ENCODE measurements around the gene RPTOR.
"Not testable (repeated sequence)": the region's sequence is repeated elsewhere in the genome, so short reads cannot be mapped to it uniquely, and the experiment has no call there.

The RPTOR gene, protein sequence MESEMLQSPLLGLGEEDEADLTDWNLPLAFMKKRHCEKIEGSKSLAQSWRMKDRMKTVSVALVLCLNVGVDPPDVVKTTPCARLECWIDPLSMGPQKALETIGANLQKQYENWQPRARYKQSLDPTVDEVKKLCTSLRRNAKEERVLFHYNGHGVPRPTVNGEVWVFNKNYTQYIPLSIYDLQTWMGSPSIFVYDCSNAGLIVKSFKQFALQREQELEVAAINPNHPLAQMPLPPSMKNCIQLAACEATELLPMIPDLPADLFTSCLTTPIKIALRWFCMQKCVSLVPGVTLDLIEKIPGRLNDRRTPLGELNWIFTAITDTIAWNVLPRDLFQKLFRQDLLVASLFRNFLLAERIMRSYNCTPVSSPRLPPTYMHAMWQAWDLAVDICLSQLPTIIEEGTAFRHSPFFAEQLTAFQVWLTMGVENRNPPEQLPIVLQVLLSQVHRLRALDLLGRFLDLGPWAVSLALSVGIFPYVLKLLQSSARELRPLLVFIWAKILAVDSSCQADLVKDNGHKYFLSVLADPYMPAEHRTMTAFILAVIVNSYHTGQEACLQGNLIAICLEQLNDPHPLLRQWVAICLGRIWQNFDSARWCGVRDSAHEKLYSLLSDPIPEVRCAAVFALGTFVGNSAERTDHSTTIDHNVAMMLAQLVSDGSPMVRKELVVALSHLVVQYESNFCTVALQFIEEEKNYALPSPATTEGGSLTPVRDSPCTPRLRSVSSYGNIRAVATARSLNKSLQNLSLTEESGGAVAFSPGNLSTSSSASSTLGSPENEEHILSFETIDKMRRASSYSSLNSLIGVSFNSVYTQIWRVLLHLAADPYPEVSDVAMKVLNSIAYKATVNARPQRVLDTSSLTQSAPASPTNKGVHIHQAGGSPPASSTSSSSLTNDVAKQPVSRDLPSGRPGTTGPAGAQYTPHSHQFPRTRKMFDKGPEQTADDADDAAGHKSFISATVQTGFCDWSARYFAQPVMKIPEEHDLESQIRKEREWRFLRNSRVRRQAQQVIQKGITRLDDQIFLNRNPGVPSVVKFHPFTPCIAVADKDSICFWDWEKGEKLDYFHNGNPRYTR (N-terminal part only)

GRCh38 chr17:80544655-80545498 is at the start of gene RPTOR:
RPTOR (plus strand) TSS chr17:80544838; CDS start chr17:80545630, 792 bp downstream.
- peak; percentile 80 for DNase-seq (ENCODE audit: low read depth, low spot score)

DNA sequence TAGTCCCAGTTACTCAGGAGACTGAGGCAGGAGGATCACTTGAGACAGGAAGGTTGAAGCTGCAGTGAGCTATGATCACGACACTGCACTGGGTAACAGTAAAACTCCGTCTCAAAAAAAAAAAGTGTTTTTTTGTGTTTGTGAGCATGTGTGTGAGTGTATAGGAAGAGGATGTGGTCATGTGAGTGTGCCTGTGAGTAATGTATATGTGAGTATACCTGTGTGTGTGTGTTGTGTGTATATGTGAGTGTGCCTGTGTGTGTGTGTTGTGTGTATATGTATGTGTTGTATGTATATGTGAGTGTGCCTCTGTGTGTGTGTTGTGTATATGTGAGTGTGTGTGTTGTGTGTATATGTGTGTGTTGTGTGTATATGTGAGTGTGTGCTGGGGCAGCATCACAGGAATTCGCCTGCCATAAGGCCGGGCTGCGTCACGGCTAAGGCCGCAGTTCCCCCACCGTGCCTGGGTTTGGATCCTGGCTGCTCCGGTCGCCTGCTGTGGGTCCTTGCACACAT is 46.9 kb upstream of the RPTOR start:
- no peak for DNase-seq (ENCODE audit: low read depth, low spot score)

DNA sequence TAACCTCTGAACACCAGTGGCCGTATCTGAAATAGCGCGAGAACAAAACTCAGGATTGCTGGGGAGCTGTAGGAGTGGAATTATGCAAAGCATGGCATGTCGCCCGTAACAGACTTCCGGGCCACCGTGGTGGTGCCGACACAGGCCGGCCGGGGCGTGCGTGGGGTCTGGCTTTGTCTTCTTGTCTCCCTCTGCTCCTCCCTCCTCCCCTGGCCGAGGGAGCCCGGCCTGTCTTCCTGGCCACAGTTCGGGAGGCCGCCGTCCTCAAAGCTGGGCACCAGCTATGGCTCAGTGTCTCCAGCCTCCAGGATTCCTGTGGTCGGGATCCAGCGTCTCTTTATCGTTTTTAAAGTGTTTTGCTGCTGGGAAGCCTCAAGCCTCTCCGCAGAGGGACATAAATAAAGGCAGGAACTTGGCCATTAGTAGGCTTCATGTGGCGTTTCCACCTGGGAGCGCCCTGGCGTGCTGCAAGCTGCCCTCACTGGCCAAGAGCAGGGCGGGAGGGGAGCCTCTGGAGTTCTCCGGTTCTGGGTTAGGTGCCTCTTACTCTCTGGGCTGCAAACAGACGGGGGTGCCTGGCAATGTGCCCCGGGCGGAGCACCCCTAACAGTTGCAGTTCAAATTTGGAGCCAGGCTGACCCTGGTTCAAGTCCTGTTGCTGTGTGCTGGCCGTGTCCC is 46.3 kb upstream of the RPTOR start:
- DNase-seq (ENCODE audit: low read depth, low spot score): no peak

GRCh38 chr17:80498920-80499410 is 45.7 kb upstream of the RPTOR start:
- no peak for DNase-seq (ENCODE audit: low read depth, low spot score)

GRCh38 chr17:80499560-80499959 is 45.1 kb upstream of the RPTOR start:
- no peak for DNase-seq (ENCODE audit: low read depth, low spot score)

DNA sequence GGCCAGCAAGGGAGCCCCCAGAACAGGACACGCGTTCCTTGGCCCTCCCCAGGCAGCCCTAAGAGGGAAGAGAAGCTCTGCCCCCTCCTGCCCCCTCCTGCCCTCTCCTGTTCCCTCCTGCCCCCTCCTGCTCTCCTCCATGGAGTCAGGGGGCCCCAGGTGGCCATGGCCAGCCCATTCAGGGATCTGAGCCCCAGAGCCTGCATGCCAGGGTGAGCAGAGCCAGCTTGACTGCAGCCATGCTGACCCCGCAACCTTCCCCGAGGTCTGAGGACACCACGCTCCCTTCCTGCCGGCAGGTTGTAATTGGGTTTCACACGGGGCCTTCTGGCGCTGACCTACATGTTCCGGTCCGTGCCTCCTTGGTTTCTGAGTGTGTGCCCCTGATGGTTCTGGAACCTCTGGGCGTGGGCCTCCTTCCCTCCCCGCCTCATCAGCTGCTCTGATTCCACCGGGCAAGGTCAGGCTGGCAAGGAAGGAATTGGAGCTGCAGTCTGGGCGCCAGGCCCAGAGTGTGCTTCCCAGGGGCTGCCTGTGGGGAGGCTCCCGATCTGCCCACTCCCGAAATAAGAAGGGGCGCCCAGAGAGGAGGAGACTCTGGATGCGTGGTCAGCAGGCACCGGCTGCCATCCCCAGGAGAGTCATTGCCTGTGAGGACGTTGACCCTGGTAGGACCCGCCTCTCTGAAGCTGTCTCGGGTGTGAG is 44.5 kb upstream of the RPTOR start:
- DNase-seq (ENCODE audit: low read depth, low spot score): no peak

DNA sequence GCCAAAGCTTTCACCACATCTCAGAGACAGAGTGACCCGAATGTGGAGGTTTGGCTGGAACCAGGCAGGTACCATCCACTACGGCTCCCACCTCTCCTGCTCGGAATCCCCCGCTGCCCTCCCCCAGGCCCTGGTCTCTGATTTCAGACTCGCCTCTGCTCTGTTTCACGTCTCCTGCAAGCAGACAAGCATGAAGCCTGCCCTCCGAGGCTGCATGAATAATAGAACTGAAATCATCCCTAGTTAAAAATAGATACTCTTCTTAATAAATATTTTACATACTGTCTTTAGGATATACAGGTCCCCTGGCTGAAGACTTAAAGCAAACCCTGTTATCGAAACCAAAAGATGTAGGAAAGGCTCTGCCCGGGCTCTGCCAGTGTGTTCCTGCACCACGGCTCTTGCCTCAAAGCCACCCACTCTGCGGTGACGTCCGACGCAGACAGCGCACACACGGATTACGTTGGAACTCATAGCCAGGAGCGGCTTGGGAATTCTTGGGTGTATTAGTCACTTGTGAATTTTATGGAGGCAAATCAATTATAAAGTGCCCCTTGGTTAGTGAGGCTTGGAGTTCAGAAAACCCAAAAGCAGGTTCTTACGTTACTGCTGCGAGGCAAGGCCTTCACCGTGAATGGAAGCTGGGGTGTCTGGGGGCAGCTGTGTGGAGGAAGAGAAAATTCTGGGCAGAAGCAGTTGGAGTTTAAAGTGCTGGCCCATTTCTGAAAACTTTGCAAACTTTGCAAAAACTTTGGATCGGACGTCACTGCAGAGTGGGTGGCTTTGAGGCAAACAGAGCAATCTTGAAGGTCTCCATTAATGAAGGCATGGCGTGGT is 42.7 kb upstream of the RPTOR start:
- DNase-seq (ENCODE audit: low read depth, low spot score): no peak

- DNase-seq (ENCODE audit: low read depth, low spot score): no peak
Measured at GRCh38 chr17:80502578-80502877, 42.1 kb upstream of the RPTOR start.

DNA sequence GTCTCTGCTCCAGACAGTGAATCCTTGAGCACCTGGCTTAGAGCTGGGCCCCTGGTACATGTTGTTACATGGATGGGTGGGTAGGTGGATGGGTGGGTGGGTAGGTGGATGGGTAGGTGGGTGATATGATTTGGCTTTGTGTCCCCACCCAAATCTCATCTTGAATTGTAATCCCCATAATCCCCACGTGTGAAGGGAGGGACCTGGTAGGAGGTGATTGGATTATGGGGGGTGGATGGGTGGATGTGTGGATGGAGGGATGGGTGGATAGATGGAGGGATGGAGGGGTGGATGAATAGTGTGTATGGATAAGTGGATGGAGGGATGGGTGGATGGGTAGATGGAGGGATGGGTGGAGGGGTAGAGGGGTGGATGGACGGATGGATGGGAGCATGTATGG is 41.6 kb upstream of the RPTOR start:
- no peak for DNase-seq (ENCODE audit: low read depth, low spot score)

DNA sequence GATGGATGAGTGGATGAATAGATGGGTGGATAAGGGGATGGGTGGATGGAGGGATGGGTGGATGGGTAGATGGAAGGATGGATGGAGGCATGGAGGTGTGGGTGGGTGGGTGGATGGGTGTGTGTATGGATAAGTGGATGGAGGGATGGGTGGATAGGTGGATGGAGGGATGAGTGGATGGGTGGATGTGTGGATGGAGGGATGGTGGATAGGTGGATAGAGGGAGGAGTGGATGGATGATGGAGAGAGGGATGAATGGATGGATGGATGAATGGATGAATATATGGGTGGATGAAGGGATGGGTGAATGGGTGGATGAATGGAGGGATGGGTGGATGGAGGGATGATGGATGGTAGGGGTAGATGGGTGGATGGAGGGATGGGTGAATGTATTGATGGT is 40.7 kb upstream of the RPTOR start:
- no peak for DNase-seq (ENCODE audit: low read depth, low spot score)

DNA sequence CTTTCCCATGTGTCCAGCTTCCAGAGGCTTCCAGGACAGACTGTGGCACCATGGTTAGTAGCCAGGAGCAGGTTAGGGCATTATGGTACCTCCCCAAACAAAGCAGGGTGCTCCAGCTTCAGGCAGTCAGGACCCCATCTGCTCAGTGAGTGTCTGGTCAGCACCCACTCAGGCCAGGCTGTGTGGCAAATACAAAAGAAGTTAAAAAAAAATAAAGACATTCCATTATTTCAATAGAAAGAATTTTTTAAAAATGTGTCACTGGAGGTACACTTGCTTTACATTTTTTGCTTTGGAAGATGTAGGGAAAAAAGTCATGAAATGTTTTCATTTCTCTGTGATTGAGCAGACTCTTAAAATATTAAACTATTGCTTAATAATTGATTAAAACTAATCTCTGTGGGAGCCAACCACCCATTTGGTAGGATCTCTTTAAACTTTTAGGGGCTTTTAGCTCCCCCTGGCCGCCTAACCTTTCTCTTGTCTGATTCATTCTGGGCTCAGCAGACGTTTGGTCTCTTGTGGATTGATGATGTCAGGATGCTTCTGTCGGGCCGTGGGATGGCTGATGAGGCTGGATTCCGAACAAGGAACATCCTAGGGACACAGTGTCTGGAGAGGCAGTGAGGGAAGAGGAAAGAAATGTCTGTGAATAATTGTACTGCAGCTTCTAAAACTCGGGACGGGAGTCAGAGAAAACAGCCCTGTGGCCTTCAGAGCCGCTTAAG is 39.8 kb upstream of the RPTOR start:
- no peak for DNase-seq (ENCODE audit: low read depth, low spot score)

DNA sequence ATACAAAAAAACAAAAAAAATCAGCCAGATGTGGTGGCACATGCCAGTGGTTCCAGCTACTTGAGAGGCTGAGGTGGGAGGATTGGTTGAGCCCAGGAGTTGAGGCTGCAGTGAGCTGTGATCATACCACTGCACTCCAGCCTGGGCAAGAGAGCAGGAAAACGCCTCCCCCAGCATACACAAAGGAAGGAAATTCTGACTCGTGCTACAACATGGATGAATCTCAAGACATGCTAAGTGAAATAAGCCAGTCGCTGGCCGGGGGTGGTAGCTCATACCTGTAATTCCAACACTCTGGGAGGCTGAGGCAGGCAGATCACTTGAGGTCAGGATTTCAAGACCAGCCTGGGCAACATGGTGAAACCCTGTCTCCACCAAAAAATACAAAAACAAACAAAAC is 37.5 kb upstream of the RPTOR start:
- not testable (repeated sequence) for DNase-seq (ENCODE audit: low read depth, low spot score)

DNA sequence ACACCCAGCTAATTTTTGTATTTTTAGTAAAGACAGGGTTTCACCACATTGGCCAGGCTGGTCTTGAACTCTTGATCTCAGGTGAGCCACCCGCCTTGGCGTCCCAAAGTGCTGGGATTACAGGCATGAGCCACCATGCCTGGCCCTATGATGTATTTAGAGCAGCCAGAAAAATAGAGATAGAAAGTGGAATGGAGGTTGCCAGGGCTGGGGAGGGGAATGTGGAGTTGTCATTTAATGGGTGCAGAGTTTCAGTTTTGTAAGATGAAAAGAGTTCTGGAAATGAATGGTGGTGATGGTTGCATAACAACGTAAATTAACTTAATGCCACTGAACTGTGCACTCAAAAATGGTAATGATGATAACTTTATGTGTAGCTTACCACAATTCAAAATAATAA is 36.7 kb upstream of the RPTOR start:
- no peak for DNase-seq (ENCODE audit: low read depth, low spot score)

GRCh38 chr17:80509311-80509710 is 35.3 kb upstream of the RPTOR start:
- no peak for DNase-seq (ENCODE audit: low read depth, low spot score)

GRCh38 chr17:80510132-80510531 is 34.5 kb upstream of the RPTOR start:
- no peak for DNase-seq (ENCODE audit: low read depth, low spot score)

GRCh38 chr17:80510772-80511171 is 33.9 kb upstream of the RPTOR start:
- no peak for DNase-seq (ENCODE audit: low read depth, low spot score)

DNA sequence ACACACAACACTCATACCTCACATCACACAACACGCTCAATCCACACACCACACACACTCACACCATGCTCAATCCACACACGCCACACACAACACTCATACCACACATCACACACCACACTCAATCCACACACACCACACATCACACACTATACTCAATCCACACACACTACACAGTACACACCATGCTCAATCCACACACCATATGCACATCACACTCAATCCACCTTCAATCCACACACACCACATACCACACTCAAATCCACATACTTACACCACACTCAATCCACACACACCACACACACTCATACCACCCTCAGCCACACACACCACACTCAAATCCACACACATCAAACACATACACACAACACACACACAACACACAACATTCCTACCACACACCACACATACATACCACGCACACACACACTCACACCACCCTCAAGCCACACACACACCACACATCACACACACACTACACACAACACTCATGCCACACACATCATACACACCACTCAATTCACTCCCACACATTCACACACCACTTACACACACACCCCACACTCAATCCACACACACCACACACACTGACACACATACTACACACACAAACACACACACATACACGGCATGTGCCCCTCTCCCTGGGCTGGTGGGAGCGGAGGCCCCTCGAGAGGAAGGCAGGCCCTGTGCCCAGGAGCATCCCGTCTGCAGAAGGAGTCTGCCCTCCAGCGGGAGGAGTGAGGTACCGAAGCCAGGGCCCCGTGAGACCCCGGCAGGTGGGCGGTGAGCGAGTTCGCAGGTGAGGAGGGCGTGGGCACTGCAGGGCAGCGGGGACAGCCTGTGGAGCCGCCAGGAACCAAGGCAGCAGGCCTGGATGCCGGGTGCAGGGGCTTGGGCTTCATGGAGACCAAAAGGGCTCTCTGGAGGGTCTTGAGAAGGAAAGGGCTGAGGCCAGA is 33.1 kb upstream of the RPTOR start:
- DNase-seq (ENCODE audit: low read depth, low spot score): no peak
